Mesodermal cell (in vitro differentiated cells): Measurements from ENCODE around the gene KCND3.

Experiments used
- H3K27ac ChIP-seq: 2 replicates; pipeline ENCODE4 v1.7.0; 2013; ENCODE audit warnings: mild to moderate bottlenecking, low read depth, low read length, moderate library complexity; ENCODE audit not compliant: severe bottlenecking
- H3K36me3 ChIP-seq: 2 replicates; pipeline ENCODE4 v1.7.1; 2013; ENCODE audit warnings: mild to moderate bottlenecking, low read length, moderate library complexity; ENCODE audit not compliant: control insufficient read depth, insufficient read depth
- H3K4me1 ChIP-seq: one replicate; pipeline ENCODE4 v1.7.1; 2013; ENCODE audit warnings: mild to moderate bottlenecking, low read length; ENCODE audit not compliant: insufficient read depth, control insufficient read depth, poor library complexity, severe bottlenecking
- H3K4me3 ChIP-seq: 2 replicates; pipeline ENCODE4 v1.7.0; 2013; ENCODE audit warnings: low read length, control low read depth, mild to moderate bottlenecking; ENCODE audit not compliant: insufficient read depth, poor library complexity, severe bottlenecking; ENCODE audit errors: extremely low read depth
- H3K9me3 ChIP-seq: 2 replicates; pipeline ENCODE4 v1.7.1; 2013; ENCODE audit warnings: mild to moderate bottlenecking, low read length, moderate library complexity; ENCODE audit not compliant: control insufficient read depth
- WGBS, 2 experiments: methylation state at CpG; one replicate each; pipeline ENCODE4 v1.1.5; 2013; ENCODE audit warnings: missing lambda C conversion rate in 2 of 2; ENCODE audit not compliant: insufficient coverage in 2 of 2; 5-methylcytosine and 5-hydroxymethylcytosine counted together

KCND3 gene

DNA sequence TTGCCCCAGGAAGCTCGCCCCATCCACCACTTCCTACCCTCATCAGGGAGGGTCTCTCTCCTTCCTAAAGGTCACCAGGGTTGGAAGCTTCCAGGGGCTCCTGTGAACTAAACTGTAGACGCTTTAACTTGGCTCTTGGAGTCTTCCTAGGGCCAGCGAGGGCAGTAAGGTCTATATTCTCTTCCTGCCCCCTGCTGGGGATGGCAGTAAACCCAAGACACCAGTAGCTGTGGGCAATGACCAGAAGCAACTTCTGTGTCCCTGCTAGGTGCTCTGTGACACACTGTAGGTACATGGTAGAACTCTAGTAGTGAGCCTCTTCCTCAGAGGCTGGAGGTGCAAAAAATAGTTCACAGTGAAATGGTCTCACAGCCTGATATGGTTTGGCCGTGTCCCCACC, 30.0 kb downstream of the KCND3 start:
- WGBS, 2 experiments: 77 to 84% methylated on average over 3 to 4 of the region's 4 CpGs
- Histone ChIP-seq H3K36me3 (no peaks in the 10 kb centered on the region), H3K27ac (no peak overlapping the region), H3K9me3 (no peaks in the 10 kb centered on the region), H3K4me1 (no peaks in the 10 kb centered on the region), H3K4me3 (no peak overlapping the region)

DNA sequence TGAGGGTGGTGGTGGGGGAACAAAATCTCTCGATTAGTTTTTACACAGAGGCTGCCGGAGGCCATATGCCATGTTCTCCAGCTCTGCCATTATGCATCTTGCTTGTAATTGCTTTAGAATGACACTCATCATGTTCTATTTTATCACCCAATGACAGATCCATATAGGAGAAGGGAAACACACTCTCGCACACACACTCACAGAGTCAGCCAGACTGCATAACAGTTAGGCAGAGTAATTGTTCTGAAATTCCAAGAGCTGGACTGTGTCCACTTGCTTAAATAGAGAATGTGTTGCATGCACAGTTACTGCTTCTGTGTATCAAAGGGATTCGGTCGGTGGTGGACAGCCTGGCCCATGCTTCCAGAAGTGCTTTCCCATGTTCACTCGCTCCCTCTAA, 30.6 kb downstream of the KCND3 start:
- Histone ChIP-seq H3K9me3 (no peaks in the 10 kb centered on the region), H3K27ac (no peak overlapping the region), H3K4me3 (no peak overlapping the region), H3K4me1 (no peaks in the 10 kb centered on the region), H3K36me3 (no peaks in the 10 kb centered on the region)
- 93 to 100% methylated on average over 2 to 4 of the region's 6 CpGs for WGBS, 2 experiments

DNA sequence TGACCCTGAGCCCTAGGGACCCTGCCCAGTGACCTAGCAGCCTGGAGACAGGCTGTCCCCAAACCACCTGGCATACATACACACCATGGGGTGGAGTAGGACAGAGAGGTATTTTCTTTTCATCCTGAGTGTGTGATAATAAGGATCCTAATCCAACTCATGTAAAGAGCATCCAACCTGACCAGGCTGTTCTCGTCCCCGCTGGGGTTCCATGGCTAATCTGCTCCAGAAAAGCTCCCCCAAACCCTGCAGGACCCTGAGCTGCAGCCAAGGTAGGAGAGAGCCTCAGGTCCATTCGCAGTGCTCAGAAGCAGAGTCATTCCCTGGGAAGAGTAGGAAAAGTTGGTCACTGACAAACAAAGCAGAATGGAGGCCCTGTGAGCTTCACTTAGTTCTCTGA, 31.4 kb downstream of the KCND3 start:
- Histone ChIP-seq H3K27ac (no peak overlapping the region), H3K9me3 (no peaks in the 10 kb centered on the region), H3K4me1 (no peaks in the 10 kb centered on the region), H3K36me3 (no peaks in the 10 kb centered on the region), H3K4me3 (no peak overlapping the region)
- WGBS, 2 experiments: 90 to 94% methylated on average over 3 of the region's 3 CpGs

DNA sequence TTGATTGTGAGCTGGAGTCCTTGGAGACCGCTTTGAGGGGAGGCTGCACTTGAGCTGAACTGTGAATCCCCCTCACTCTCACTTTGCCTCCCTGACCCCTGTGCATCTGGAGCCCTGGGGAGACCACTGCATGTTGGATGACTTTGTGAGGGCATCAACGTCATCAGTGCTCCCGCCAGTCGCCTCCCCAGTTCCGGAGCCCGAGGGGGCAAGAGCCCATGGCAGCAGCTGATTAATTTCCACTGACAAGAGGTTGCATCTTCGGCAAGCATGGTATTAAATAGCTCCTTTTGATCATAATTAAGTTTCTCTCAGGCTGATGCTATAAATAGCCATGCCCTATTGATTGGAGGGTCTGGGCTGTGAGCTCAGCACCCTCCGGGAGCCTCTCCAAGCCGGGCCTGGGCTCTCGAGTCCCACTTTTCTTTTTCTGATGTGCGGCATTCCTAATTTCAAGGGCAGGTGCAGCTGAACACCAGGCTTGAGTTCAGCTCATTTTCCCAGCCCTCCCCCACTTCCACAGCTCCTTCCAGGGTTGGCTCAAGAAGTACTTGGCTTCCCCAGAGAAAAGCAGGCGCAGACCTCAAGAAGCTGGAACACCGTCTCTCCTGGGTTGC, 33.2 kb downstream of the KCND3 start:
- H3K27ac ChIP-seq: no peak overlapping the region
- WGBS, 2 experiments: 88 to 95% methylated on average over 7 to 12 of the region's 13 CpGs

DNA sequence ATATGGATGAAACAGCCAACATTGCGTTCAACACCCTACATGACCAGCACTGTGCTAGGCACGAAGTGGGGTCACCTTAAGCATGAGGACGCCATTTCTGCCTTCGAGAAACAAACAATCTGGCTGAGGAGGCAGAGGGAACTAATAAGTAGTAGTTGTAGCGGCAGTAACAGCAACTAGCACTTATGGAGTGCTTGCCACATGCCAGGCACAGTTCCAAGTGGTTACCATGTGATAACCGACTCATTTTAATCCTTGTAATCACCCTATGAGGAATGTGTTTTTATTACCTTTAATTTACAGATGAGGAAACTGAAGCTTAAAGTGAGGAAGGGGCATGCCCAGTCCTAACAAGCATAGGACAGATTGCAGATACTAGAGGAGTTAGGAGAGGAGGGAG, 33.7 kb downstream of the KCND3 start:
- H3K4me1 ChIP-seq: no peaks in the 10 kb centered on the region
- no peaks in the 10 kb centered on the region for H3K9me3 ChIP-seq
- no peak overlapping the region for H3K27ac ChIP-seq
- H3K4me3 ChIP-seq: no peak overlapping the region
- H3K36me3 ChIP-seq: no peaks in the 10 kb centered on the region
- WGBS, 2 experiments: 80% methylated on average over 2 to 5 of the region's 6 CpGs

More for the DNA sequence above, 33.2 kb downstream of the KCND3 start:
- no peaks in the 10 kb centered on the region for H3K36me3 ChIP-seq
- H3K4me1 ChIP-seq: no peaks in the 10 kb centered on the region
- H3K9me3 ChIP-seq: no peaks in the 10 kb centered on the region
- no peak overlapping the region for H3K4me3 ChIP-seq

DNA sequence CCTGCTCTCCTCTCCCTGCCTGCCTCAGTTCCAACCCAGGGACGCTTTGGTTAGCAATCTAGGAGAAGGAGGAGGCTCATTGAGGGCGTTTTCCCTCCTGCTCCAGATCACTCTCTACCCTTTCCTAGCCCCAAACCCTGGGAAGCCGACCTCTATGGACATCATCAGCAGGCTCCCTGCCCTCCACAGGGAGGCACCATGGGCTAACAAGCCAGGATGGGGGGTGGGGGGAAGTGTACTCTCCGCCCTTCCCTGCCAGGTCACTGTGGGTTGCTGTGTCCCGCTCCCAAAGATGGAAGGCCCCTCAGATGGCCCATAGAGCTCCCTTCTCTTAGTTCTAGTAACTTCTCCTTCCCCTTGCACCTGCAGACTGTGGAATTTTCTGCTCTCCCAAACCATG, 35.7 kb downstream of the KCND3 start:
- no peaks in the 10 kb centered on the region for H3K36me3 ChIP-seq
- no peaks in the 10 kb centered on the region for H3K4me1 ChIP-seq
- H3K27ac ChIP-seq: no peak overlapping the region
- no peak overlapping the region for H3K4me3 ChIP-seq
- no peaks in the 10 kb centered on the region for H3K9me3 ChIP-seq
- 100% methylated on average over 1 to 2 of the region's 5 CpGs for WGBS, 2 experiments

DNA sequence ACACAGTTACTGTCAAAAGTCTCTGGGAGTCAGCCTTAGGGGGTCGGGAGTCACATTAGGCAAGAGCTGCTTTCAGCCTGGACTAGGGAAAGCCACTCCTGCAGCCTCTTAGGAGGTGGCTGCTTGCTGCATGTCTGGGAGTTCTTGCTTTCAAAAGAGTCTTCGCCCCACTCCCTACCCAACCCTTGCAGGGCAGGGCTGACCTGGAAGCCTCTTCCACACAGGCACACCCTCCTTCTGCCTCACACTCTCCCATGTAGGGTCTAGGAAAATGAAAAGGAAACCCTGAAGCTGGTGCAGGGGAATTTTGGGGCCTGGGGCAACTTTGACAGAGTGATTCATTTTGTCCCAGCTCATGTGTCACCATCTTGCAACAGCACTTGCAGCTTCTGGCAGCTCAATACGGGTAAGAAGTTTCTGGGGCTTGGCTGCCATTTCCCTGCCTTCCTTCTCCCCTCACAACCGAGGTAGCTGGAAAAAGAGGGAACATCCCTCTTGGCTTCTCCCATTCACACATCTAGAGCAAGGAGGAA, 37.3 kb downstream of the KCND3 start:
- Histone ChIP-seq H3K4me3 (no peak overlapping the region), H3K27ac (no peak overlapping the region), H3K36me3 (no peaks in the 10 kb centered on the region), H3K9me3 (no peaks in the 10 kb centered on the region), H3K4me1 (peaks cover 5% of the 10 kb centered on the region)
- 79 to 88% methylated on average over 2 to 3 of the region's 4 CpGs for WGBS, 2 experiments

DNA sequence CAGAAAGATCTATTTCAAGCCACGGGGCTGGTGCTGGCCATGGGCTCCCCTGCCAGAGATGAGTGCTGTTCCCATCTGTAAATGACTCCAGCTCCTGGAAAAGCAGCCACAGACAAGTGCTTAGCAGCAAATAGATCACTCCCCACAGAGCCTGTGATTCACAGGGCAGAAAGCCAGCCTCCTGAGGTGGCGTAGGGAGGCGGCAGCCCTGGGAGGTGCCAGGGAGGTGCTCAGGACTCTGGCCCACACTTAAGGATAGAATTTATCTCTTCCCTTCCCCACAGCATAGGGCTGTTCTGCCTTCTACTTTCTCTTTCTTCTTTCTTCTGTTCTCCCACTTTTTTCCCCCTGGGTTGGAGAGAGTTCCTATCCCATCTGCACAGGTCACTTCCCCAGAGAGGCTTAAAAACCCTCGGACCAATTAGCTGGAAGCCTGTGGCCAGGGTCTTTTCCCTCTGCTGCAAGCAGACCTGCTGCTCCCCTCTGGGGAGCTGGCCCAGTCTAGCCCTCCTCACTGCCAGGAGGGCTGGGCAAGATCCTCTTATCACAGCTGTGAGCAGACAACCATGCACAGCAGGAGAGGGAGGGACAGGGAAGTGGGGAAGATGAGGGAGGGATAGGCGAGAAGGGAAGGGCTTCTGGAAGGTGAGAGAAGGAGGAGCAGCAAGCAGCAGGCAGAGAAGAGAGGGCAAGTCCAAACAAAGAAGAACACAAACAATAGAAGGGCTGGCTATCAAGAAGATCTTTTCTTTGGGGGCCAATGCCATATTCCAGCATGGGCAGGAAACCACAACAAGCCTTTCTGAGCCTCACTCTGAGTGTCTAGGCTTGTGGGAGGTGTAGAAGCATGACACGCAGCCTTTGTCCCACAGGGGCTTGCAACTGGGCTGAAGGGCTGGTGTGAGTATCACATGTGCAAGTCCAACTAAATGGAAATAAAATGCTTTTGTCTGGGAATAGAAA, 41.0 kb downstream of the KCND3 start:
- no peak overlapping the region for H3K27ac ChIP-seq
- 55 to 57% methylated on average over 6 of the region's 6 CpGs for WGBS, 2 experiments
- no peak overlapping the region for H3K4me3 ChIP-seq
- H3K9me3 ChIP-seq: no peaks in the 10 kb centered on the region
- no peaks in the 10 kb centered on the region for H3K36me3 ChIP-seq
- H3K4me1 ChIP-seq: peaks cover 5% of the 10 kb centered on the region

DNA sequence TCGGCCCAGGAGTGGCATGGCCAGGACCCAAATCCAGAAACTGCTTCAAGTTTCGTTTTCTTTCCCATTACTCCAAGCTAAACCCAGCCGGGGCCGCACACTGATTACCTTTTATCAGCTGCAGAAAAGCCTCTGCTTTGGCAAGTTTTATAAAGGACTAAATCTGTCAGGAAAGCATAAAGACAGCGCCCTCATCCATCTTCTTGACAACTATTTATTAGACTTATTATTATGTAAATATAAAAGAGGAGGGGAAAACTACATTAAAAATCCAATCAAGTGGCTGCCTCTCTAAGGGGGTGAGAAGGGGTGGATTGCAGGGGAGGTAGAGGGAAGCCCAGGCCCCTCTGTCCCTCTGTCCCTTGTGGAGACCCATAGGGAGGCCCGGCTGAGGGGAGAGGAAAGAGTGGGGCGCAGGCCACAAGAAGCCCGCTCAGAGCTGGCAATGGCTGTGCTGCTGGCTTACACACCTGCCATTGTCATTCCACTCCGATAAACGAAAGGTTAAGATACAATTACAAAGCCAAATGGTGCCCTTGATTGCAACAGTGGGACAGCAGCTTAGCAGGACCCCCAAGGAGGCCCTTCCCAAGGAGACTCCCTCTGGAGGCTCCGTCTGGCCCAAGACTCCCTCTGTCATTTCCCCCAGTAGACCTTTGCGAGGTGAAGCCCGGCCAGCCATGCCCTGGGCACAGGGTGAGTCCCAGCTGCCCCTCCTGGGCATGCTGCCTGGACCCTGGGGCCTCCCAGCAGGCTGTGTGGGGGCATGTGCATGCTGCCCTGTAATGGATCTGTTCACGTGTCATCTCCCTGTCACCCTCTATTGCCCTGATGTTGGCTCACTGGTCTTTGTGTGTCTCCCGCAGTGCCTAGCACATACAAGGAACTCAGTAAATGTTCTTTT, 45.4 kb downstream of the KCND3 start:
- H3K27ac ChIP-seq: no peak overlapping the region
- no peak overlapping the region for H3K4me3 ChIP-seq
- H3K4me1 ChIP-seq: peaks cover 5% of the 10 kb centered on the region
- no peaks in the 10 kb centered on the region for H3K36me3 ChIP-seq
- 87 to 91% methylated on average over 11 to 14 of the region's 15 CpGs for WGBS, 2 experiments
- H3K9me3 ChIP-seq: no peaks in the 10 kb centered on the region

DNA sequence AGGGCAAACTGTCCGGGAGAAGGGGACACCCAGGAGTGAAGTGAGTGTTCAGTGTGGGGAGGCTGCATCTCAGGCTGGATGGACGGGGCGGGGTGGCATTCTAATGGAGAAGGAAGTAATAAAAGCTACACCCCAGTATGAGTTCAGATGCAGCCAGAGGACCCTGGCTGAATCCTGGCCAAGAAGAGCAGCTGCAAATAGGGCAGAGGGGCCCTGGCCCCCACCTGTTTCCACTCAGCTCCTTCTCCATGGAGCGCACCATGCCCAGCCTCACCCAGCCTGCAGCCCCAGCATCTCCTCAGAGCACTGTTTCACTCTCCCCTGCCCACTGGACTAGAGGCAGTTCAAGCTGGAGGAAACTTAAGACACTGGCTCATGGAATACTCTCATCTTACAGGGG, 46.4 kb downstream of the KCND3 start:
- no peaks in the 10 kb centered on the region for H3K4me1 ChIP-seq
- no peak overlapping the region for H3K27ac ChIP-seq
- WGBS, 2 experiments: 87 to 90% methylated on average over 3 to 4 of the region's 4 CpGs
- no peak overlapping the region for H3K4me3 ChIP-seq
- H3K9me3 ChIP-seq: no peaks in the 10 kb centered on the region
- H3K36me3 ChIP-seq: no peaks in the 10 kb centered on the region
